ENCODE measurements around the gene ANXA4.
A peak's percentile ranks its signal among the peaks of the same experiment; 100 is the strongest.
"Not testable (repeated sequence)": the region's sequence is repeated elsewhere in the genome, so short reads cannot be mapped to it uniquely, and the experiment has no call there.

Gene ANXA4

GRCh38 chr2:69721022-69721421 is 20.9 kb upstream of the ANXA4 start:
- DNase-seq: no peak

GRCh38 chr2:69723791-69724190 is 18.1 kb upstream of the ANXA4 start:
- no peak for DNase-seq

GRCh38 chr2:69724540-69725159 is 17.3 kb upstream of the ANXA4 start:
- peak; percentile 70 for DNase-seq

- DNase-seq: no peak
These were observed 16.1 kb upstream of the ANXA4 start for GRCh38 chr2:69725706-69726360.

- DNase-seq: no peak
These were observed 12.7 kb upstream of the ANXA4 start for GRCh38 chr2:69729266-69729665.

- DNase-seq: no peak
These were observed 12.2 kb upstream of the ANXA4 start for GRCh38 chr2:69729781-69730180.

- DNase-seq: no peak
These were observed 10.6 kb upstream of the ANXA4 start for GRCh38 chr2:69731147-69731970.

- no peak for DNase-seq
These were observed 8.4 kb upstream of the ANXA4 start for GRCh38 chr2:69733342-69734034.

GRCh38 chr2:69734035-69734611 is 7.8 kb upstream of the ANXA4 start:
- DNase-seq: no peak

GRCh38 chr2:69734854-69735544 is 6.9 kb upstream of the ANXA4 start:
- no peak for DNase-seq

GRCh38 chr2:69735686-69736085 is 6.2 kb upstream of the ANXA4 start:
- no peak for DNase-seq

- DNase-seq: not testable (repeated sequence)
These were observed 3.8 kb upstream of the ANXA4 start for GRCh38 chr2:69738149-69738548.

- DNase-seq: no peak
These were observed 1.4 kb upstream of the ANXA4 start for GRCh38 chr2:69740502-69740951.

- DNase-seq: no peak
These were observed 732 bp upstream of the ANXA4 start for GRCh38 chr2:69741229-69741574.

GRCh38 chr2:69742322-69742952 is 503 bp downstream of the ANXA4 start:
- no peak for DNase-seq

GRCh38 chr2:69743847-69744264 is 1.9 kb downstream of the ANXA4 start:
- DNase-seq: no peak

GRCh38 chr2:69744456-69744855 is 2.5 kb downstream of the ANXA4 start:
- no peak for DNase-seq

GRCh38 chr2:69745035-69745434 is 3.1 kb downstream of the ANXA4 start:
- no peak for DNase-seq

GRCh38 chr2:69750246-69750645 is 8.3 kb downstream of the ANXA4 start:
- no peak for DNase-seq

GRCh38 chr2:69753659-69754363 is 11.9 kb downstream of the ANXA4 start:
- no peak for DNase-seq

GRCh38 chr2:69754633-69755032 is 12.7 kb downstream of the ANXA4 start:
- no peak for DNase-seq

All from activated effector memory CD4-positive, alpha-beta T cell treated with Interleukin-2 at 50 U/mL for 16 hours (primary cell).